GM23248 (cell line): ENCODE results near the gene C4orf36. TPM values are rescaled to one million over a fixed set of nuclear protein-coding genes. Genes with fewer than 3 reads are reported as not detected.

Source experiments
- DNase-seq: peaks from one replicate; pipeline ENCODE4 v3.0.0-alpha.2; 2015
- H2AFZ ChIP-seq: fragments of 200-600 bp; sonication (generic); 2 replicates; pipeline ENCODE4 v1.6.1; 2016; ENCODE audit warnings: antibody characterized with exemption
- H3F3A ChIP-seq: fragments of 200-600 bp; sonication (generic); 2 replicates; pipeline ENCODE4 v1.6.1; 2016; ENCODE audit warnings: mild to moderate bottlenecking, antibody characterized with exemption, mixed run types; ENCODE audit not compliant: insufficient read depth
- H3K27ac ChIP-seq: fragments of 200-600 bp; sonication (generic); 2 replicates; pipeline ENCODE4 v1.5.1; 2016; ENCODE audit warnings: mild to moderate bottlenecking
- H3K27me3 ChIP-seq: fragments of 200-600 bp; sonication (generic); replicated peaks from 2 replicates; pipeline ENCODE4 v1.6.1; 2016; ENCODE audit warnings: mild to moderate bottlenecking; ENCODE audit not compliant: insufficient read depth
- H3K36me3 ChIP-seq: fragments of 200-600 bp; sonication (generic); 2 replicates; pipeline ENCODE4 v1.6.1; 2016; ENCODE audit warnings: low read depth, mild to moderate bottlenecking
- H3K4me1 ChIP-seq: fragments of 200-600 bp; sonication (generic); 2 replicates; pipeline ENCODE4 v1.6.1; 2016; ENCODE audit warnings: mild to moderate bottlenecking; ENCODE audit not compliant: insufficient read depth
- H3K4me2 ChIP-seq: fragments of 200-600 bp; sonication (generic); one replicate; pipeline ENCODE4 v1.6.1; 2016; ENCODE audit warnings: mild to moderate bottlenecking; ENCODE audit not compliant: unreplicated experiment
- H3K4me3 ChIP-seq: fragments of 200-600 bp; sonication (generic); 2 replicates; pipeline ENCODE4 v1.5.1; 2016; ENCODE audit warnings: mild to moderate bottlenecking
- H3K79me2 ChIP-seq: fragments of 200-600 bp; sonication (generic); 2 replicates; pipeline ENCODE4 v1.6.1; 2016; ENCODE audit warnings: mild to moderate bottlenecking; ENCODE audit not compliant: insufficient read depth
- H3K9ac ChIP-seq: fragments of 200-600 bp; sonication (generic); 2 replicates; pipeline ENCODE4 v1.6.1; 2016; ENCODE audit warnings: mild to moderate bottlenecking
- H3K9me2 ChIP-seq: fragments of 200-600 bp; sonication (generic); 2 replicates; pipeline ENCODE4 v1.6.1; 2016; ENCODE audit warnings: mixed run types, mild to moderate bottlenecking, moderate library complexity; ENCODE audit not compliant: insufficient read depth
- H3K9me3 ChIP-seq: fragments of 200-600 bp; sonication (generic); one replicate; pipeline ENCODE4 v1.6.1; 2017; ENCODE audit warnings: low read depth
- H4K20me1 ChIP-seq: fragments of 200-600 bp; sonication (generic); 2 replicates; pipeline ENCODE4 v1.6.0; 2016; ENCODE audit not compliant: insufficient read depth
- EZH2 ChIP-seq: fragments of 200-600 bp; sonication (generic); IDR thresholded peaks from 2 replicates; pipeline ENCODE4 v1.6.1; 2018; ENCODE audit warnings: antibody characterized with exemption, mild to moderate bottlenecking; ENCODE audit not compliant: insufficient read depth, poor library complexity, severe bottlenecking
- EZH2phosphoT487 ChIP-seq: fragments of 200-600 bp; sonication (generic); IDR thresholded peaks from 2 replicates; pipeline ENCODE4 v1.6.1; 2018; ENCODE audit warnings: antibody characterized with exemption, moderate library complexity, mild to moderate bottlenecking, low read depth; ENCODE audit not compliant: insufficient read depth
- WGBS, 2 experiments: methylation state at CpG; one replicate each; pipeline ENCODE4 v1.1.6; 2015 to 2017; ENCODE audit warnings: low lambda C conversion rate in 2 of 2, low coverage in 1 of 2; ENCODE audit errors: missing lambda C conversion rate in 2 of 2; 5-methylcytosine and 5-hydroxymethylcytosine counted together
- in situ Hi-C: fragments of 300-500 bp; cut with MboI; formaldehyde crosslinking; loops from 2 replicates; pipeline ENCODE4 v1.15.0; 2020
- polyA plus RNA-seq: library from polyadenylated mRNA; unstranded; fragments of >200 nt; fragmentation: Nextera tagmentation; extraction: Ambion mirVana; gene quantifications from 2 replicates; pipeline ENCODE4 v1.2.1, GENCODE V29; 2016
- total RNA-seq: library from RNA; depleted of rRNA; stranded (reverse); fragments of >200 nt; shearing (Covaris generic); gene quantifications from 2 replicates; pipeline ENCODE4 v1.2.3, GENCODE V29; 2014

The C4orf36 gene
- total and polyA plus RNA-seq, 2 experiments from 2014 or later: 0.65 TPM; not detected in 1

GRCh38 chr4:86917212-86918039, 25.2 kb upstream of the C4orf36 start:
- peaks cover 29% of the 10 kb centered on the region for H3K4me1 ChIP-seq
- peaks cover 20% of the 10 kb centered on the region; the same call in 1 of the 2 replicates for H3F3A ChIP-seq
- TF ChIP-seq EZH2phosphoT487 (no peak), EZH2 (no peak)
- WGBS, 2 experiments: 95 to 98% methylated on average over 4 of the region's 4 CpGs
- H3K79me2 ChIP-seq: no peaks in the 10 kb centered on the region
- DNase-seq: no peak
- H3K27ac ChIP-seq: no peak overlapping the region
- in situ Hi-C loops: loop anchor here (25.0 kb wide), 1 partner anchor 320 kb away; no protein-coding TSS in a partner anchor
- no peak overlapping the region for H3K9ac ChIP-seq
- no peaks in the 10 kb centered on the region for H3K9me3 ChIP-seq
- H4K20me1 ChIP-seq: no peaks in the 10 kb centered on the region
- no peak overlapping the region for H2AFZ ChIP-seq
- H3K4me2 ChIP-seq: no peak overlapping the region
- H3K36me3 ChIP-seq: no peaks in the 10 kb centered on the region
- H3K4me3 ChIP-seq: no peak overlapping the region
- H3K27me3 ChIP-seq: no peaks in the 10 kb centered on the region
- no peaks in the 10 kb centered on the region for H3K9me2 ChIP-seq

GRCh38 chr4:86916392-86916791, 24.2 kb upstream of the C4orf36 start:
- H3K27ac ChIP-seq: no peak overlapping the region
- no peaks in the 10 kb centered on the region for H4K20me1 ChIP-seq
- no peaks in the 10 kb centered on the region for H3K9me3 ChIP-seq
- no peak overlapping the region for H3K4me3 ChIP-seq
- H3K4me1 ChIP-seq: peaks cover 21% of the 10 kb centered on the region
- H2AFZ ChIP-seq: no peak overlapping the region
- no peaks in the 10 kb centered on the region for H3K27me3 ChIP-seq
- H3K36me3 ChIP-seq: no peaks in the 10 kb centered on the region
- no peak for TF ChIP-seq EZH2
- no peak for TF ChIP-seq EZH2phosphoT487
- 44 to 59% methylated on average over 1 of the region's 1 CpG for WGBS, 2 experiments
- H3K79me2 ChIP-seq: no peaks in the 10 kb centered on the region
- in situ Hi-C loops: loop anchor here (25.0 kb wide), 1 partner anchor 321 kb away; no protein-coding TSS in a partner anchor
- H3K9ac ChIP-seq: no peak overlapping the region
- H3K9me2 ChIP-seq: no peaks in the 10 kb centered on the region
- no peak overlapping the region for H3K4me2 ChIP-seq
- peaks cover 13% of the 10 kb centered on the region; the same call in 1 of the 2 replicates for H3F3A ChIP-seq
- DNase-seq: no peak

DNA sequence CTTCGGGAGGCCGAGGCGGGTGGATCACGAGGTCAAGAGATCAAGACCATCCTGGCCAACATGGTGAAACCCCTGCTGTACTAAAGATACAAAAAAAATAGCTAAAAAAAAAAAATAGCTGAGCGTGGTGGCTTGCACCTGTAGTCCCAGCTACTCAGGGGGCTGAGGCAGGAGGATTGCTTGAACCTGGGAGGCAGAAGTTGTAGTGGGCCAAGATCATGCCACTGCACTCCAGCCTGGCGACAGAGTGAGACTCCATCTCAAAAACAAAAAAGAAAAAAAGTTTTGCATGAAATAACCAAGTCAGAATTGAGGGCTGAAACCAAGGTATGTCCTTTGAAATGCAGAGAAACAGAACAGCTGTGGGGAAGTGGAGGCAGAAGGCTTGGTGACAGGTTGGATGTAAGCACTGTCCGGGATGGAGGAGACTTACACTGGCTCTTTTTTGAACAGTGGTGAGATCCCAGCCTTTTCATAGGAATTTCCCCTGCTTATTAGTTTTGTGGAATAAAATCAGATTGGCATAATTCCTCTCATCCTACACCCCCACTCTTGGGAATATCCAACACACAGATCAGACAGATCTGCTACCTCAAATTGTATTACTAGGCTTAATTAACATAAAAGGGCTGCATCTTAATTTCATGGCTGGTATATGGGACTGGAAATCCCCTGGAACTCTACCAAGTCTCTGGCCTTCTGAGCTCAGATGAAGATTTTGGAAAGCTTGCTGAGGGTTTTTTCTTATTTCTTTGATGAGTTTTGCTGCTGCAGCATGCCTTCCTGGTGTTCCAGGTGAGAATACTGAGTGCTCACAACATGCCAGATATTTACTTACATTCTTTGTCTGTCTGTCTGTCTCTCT, 18.8 kb upstream of the C4orf36 start:
- Histone ChIP-seq H3K27me3 (no peaks in the 10 kb centered on the region), H3K79me2 (no peaks in the 10 kb centered on the region), H3K9me2 (no peaks in the 10 kb centered on the region), H4K20me1 (no peaks in the 10 kb centered on the region), H3K36me3 (no peaks in the 10 kb centered on the region), H3K9me3 (no peaks in the 10 kb centered on the region), H3K9ac (no peak overlapping the region), H2AFZ (no peak overlapping the region), H3K27ac (no peak overlapping the region), H3K4me2 (no peak overlapping the region), H3K4me3 (no peak overlapping the region), H3F3A (no peaks in the 10 kb centered on the region), H3K4me1 (peaks cover 5% of the 10 kb centered on the region; the same call in 1 of the 2 replicates)
- WGBS, 2 experiments: 84 to 91% methylated on average over 7 of the region's 7 CpGs
- in situ Hi-C loops: loop anchor here (25.0 kb wide), 1 partner anchor 326 kb away; no protein-coding TSS in a partner anchor
- no peak for TF ChIP-seq EZH2phosphoT487
- peak; percentile 50 for DNase-seq

- Histone ChIP-seq H2AFZ (no peak overlapping the region), H3K36me3 (no peaks in the 10 kb centered on the region), H3K27me3 (no peaks in the 10 kb centered on the region), H3F3A (no peaks in the 10 kb centered on the region), H3K9me2 (no peaks in the 10 kb centered on the region), H3K4me3 (no peak overlapping the region), H3K4me2 (no peak overlapping the region), H3K9ac (no peak overlapping the region), H3K79me2 (no peaks in the 10 kb centered on the region), H3K9me3 (no peaks in the 10 kb centered on the region), H3K27ac (no peak overlapping the region), H4K20me1 (no peaks in the 10 kb centered on the region), H3K4me1 (peaks cover 5% of the 10 kb centered on the region; the same call in 1 of the 2 replicates)
- WGBS, 2 experiments: 95 to 97% methylated on average over 5 of the region's 5 CpGs
- TF ChIP-seq EZH2phosphoT487: no peak
- TF ChIP-seq EZH2: no peak
- DNase-seq: no peak
- in situ Hi-C loops: loop anchor here (25.0 kb wide), 1 partner anchor 327 kb away; no protein-coding TSS in a partner anchor
Observed at GRCh38 chr4:86910369-86910768, 18.1 kb upstream of the C4orf36 start.
